SH-SY5Y (cell line): Measurements from ENCODE around the gene UBE2E1.

Source experiments
- GATA2 ChIP-seq: IDR thresholded peaks from 2 replicates; pipeline ENCODE4 v1.6.1; 2011; ENCODE audit warnings: mild to moderate bottlenecking, low read depth, low read length
- GATA3 ChIP-seq: IDR thresholded peaks from 2 replicates; pipeline ENCODE4 v1.6.1; 2011; ENCODE audit warnings: low read depth, mild to moderate bottlenecking, low read length, moderate library complexity

- TF ChIP-seq GATA3, result no peak
- no peak for TF ChIP-seq GATA2
Observed at GRCh38 chr3:23872330-23872729, 66.6 kb downstream of the UBE2E1 start.
